Activated T-cell treated with anti-CD3 and anti-CD28 coated beads for 48 hours (primary cell): ENCODE results near the gene TEX264.

ENCODE experiments used
- DNase-seq: peaks from one replicate; pipeline ENCODE4 v3.0.0-alpha.2; 2020; ENCODE audit warnings: low read depth

Gene TEX264

GRCh38 chr3:51750878-51751277, 79.8 kb downstream of the TEX264 start:
- no peak for DNase-seq

- DNase-seq = no peak
Observed at GRCh38 chr3:51751287-51751686, 80.2 kb downstream of the TEX264 start.
